Transverse colon (tissue), 4 donors: ENCODE results near the gene TMEM234. TPM values are rescaled to one million over a fixed set of nuclear protein-coding genes. Genes with fewer than 3 reads are reported as not detected.

Experiments used
- DNase-seq: peaks from one replicate; pipeline ENCODE4 v3.0.0-alpha.2; 2019
- H3K27ac ChIP-seq, 4 donors: fragments of 200-600 bp; sonication (generic); 2 replicates each; pipeline ENCODE4 v1.5.1; 2016 to 2018; ENCODE audit warnings: inconsistent platforms in 4 of 4
- H3K27me3 ChIP-seq: fragments of 200-600 bp; sonication (generic); 2 replicates; pipeline ENCODE4 v1.5.1; 2017; ENCODE audit warnings: inconsistent platforms
- H3K36me3 ChIP-seq, 4 donors: fragments of 200-600 bp; sonication (generic); 2 replicates each; pipeline ENCODE4 v1.5.1; 2017 to 2019; ENCODE audit warnings: inconsistent platforms in 4 of 4
- H3K4me1 ChIP-seq, 4 donors: fragments of 200-600 bp; sonication (generic); 2 replicates each; pipeline ENCODE4 v1.5.1; 2017 to 2020; ENCODE audit warnings: inconsistent platforms in 4 of 4
- H3K4me3 ChIP-seq, 4 donors: fragments of 200-600 bp; sonication (generic); 1 replicate in 1 of 4; 2 replicates in 3 of 4; pipeline versions ENCODE4 v1.5.1 to v1.6.1; 2017 to 2019; ENCODE audit warnings: inconsistent platforms in 4 of 4
- H3K9me3 ChIP-seq, 2 donors: fragments of 200-600 bp; sonication (generic); 2 replicates each; pipeline ENCODE4 v1.5.1; 2017 to 2019; ENCODE audit warnings: inconsistent platforms in 2 of 2
- CTCF ChIP-seq, 5 experiments: fragments of 200-600 bp in 3 of 5; fragments of 450-650 bp in 2 of 5; sonication (generic) in 3 of 5; IDR thresholded peaks; 1 replicate in 2 of 5; 2 replicates in 3 of 5; pipeline ENCODE4 v1.5.1; 2016 to 2017; ENCODE audit warnings: antibody characterized with exemption in 5 of 5, inconsistent platforms in 3 of 5, mild to moderate bottlenecking in 2 of 5, moderate library complexity in 1 of 5
- EP300 ChIP-seq: sonication (generic); formaldehyde crosslinking; IDR thresholded peaks from one replicate; pipeline ENCODE4 v1.6.1; 2017; ENCODE audit warnings: antibody characterized with exemption, low read depth
- POLR2A ChIP-seq: fragments of 450-650 bp; IDR thresholded peaks from one replicate; pipeline ENCODE4 v1.6.1; 2016; ENCODE audit warnings: antibody characterized with exemption, mild to moderate bottlenecking, moderate library complexity
- POLR2AphosphoS5 ChIP-seq, 3 donors: sonication (generic); formaldehyde crosslinking; IDR thresholded peaks; one replicate each; pipeline ENCODE4 v1.6.1; 2016; ENCODE audit warnings: antibody characterized with exemption in 3 of 3
- WGBS, 2 donors: methylation state at CpG; one replicate each; pipeline ENCODE4 v1.1.5; 2018; ENCODE audit warnings: low coverage in 1 of 2; 5-methylcytosine and 5-hydroxymethylcytosine counted together
- in situ Hi-C, 4 donors: fragments of 200-750 bp; cut with MboI; loops; one replicate each; pipeline versions ENCODE4 v1.15.0 to v1.15.1; 2017; ENCODE audit warnings: low sequenced_read_pairs in 3 of 4, low pct_ligation_motif_present in 1 of 4, low pct_unique_long_range_greater_than_20kb in 1 of 4
- intact Hi-C: fragments of 100-400 bp; cut with DNase I; formaldehyde crosslinking; loops from one replicate; pipeline ENCODE4 v1.15.1; 2023; ENCODE audit warnings: low total_unique reads
- total RNA-seq, 4 donors: library from RNA; depleted of rRNA; stranded (reverse); fragments of >200 nt; gene quantifications; one replicate each; pipeline ENCODE4 v1.1.0, GENCODE V29; 2016

Gene TMEM234
- total RNA-seq, 4 donors from 2014 or later, result 16.5 to 166 (median 22.7) TPM

- Histone ChIP-seq H3K9me3 (no peaks in the 10 kb centered on the region), H3K4me1 (peaks cover 28 to 49% (median 43%) of the 10 kb centered on the region in 4 donors), H3K4me3 (no peak overlapping the region), H3K27me3 (no peaks in the 10 kb centered on the region), H3K27ac (no peak overlapping the region), H3K36me3 (no peaks in the 10 kb centered on the region)
- intact Hi-C loops, result no loop called here
- in situ Hi-C loops, result loop anchor here in 1 of 4 donors (25.0 kb wide), 1 partner anchor 168 kb away; the partner anchor contains the start of gene BSDC1
- 92 to 93% methylated on average over 6 to 7 of the region's 7 CpGs for WGBS, 2 donors
- no peak for DNase-seq
- TF ChIP-seq CTCF (IDR thresholded peaks at IDR 0.05) (no peak), POLR2AphosphoS5 (IDR thresholded peaks at IDR 0.05) (no peak), POLR2A (no peak), EP300 (no peak)
Measured at GRCh38 chr1:32219022-32219421, 3.1 kb downstream of the TMEM234 start.

DNA sequence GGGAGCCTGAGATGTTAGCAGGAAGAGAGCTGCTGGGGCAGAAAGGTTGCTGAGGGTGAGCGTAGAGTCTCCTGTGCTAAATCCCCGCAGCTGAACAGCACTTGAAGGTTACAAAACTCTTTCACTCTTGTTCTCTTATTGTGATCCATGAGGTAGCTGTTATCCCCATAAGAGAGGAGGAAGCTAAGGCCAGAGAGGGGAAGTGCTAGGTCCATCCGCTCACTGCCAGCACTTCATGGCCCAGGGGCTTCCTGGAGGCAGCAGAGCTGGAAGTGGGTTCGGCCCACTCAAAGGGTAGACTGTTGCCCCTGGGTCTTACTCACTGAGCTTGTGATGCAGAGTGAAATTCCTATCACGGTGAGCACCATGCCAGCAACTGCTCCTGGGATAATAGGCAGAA is 5.6 kb downstream of the TMEM234 start:
- H3K9me3 ChIP-seq, result no peaks in the 10 kb centered on the region
- H3K27ac ChIP-seq, result peak overlapping the region; percentile 87 to 89 (median 88)
- 79% methylated on average over 5 of the region's 5 CpGs; no CpG with 5 or more reads in 1 of the 2 donors for WGBS, 2 donors
- H3K4me3 ChIP-seq, result no peak overlapping the region
- in situ Hi-C loops, result loop anchor here in 1 of 4 donors (25.0 kb wide), 1 partner anchor 171 kb away; the partner anchor contains the start of gene BSDC1
- intact Hi-C loops, result no loop called here
- peaks cover 16 to 35% (median 29%) of the 10 kb centered on the region in 4 donors for H3K4me1 ChIP-seq
- DNase-seq, result no peak
- no peak for TF ChIP-seq POLR2A
- TF ChIP-seq POLR2AphosphoS5 (IDR thresholded peaks at IDR 0.05), result no peak
- no peak for TF ChIP-seq EP300
- no peak for TF ChIP-seq CTCF (IDR thresholded peaks at IDR 0.05)
- no peaks in the 10 kb centered on the region for H3K36me3 ChIP-seq
- no peaks in the 10 kb centered on the region for H3K27me3 ChIP-seq

GRCh38 chr1:32215629-32216480 is 6.3 kb downstream of the TMEM234 start:
- Histone ChIP-seq H3K4me3 (no peak overlapping the region), H3K27ac (peak overlapping the region; percentile 87 to 89 (median 88)), H3K27me3 (no peaks in the 10 kb centered on the region), H3K4me1 (peaks cover 11 to 28% (median 22%) of the 10 kb centered on the region in 4 donors), H3K9me3 (no peaks in the 10 kb centered on the region), H3K36me3 (no peaks in the 10 kb centered on the region)
- DNase-seq, result peak; percentile 76
- intact Hi-C loops, result no loop called here
- WGBS, 2 donors, result 44% methylated on average over 9 of the region's 10 CpGs; no CpG with 5 or more reads in 1 of the 2 donors
- TF ChIP-seq POLR2AphosphoS5 (IDR thresholded peaks at IDR 0.05) (peak in 2 of 3 donors; percentile 19 to 20), EP300 (no peak), CTCF (IDR thresholded peaks at IDR 0.05) (peak; percentile 73 to 83 (median 75))
- in situ Hi-C loops, result loop anchor here in 1 of 4 donors (25.0 kb wide), 1 partner anchor 171 kb away; the partner anchor contains the start of gene BSDC1

- 54% methylated on average over 5 of the region's 5 CpGs; no CpG with 5 or more reads in 1 of the 2 donors for WGBS, 2 donors
- H3K36me3 ChIP-seq, result no peaks in the 10 kb centered on the region
- in situ Hi-C loops, result loop anchor here in 1 of 4 donors (25.0 kb wide), 1 partner anchor 178 kb away; the partner anchor contains the start of gene BSDC1
- intact Hi-C loops, result no loop called here
- peak; percentile 92 for DNase-seq
- no peaks in the 10 kb centered on the region for H3K27me3 ChIP-seq
- peaks cover 14 to 34% (median 26%) of the 10 kb centered on the region in 4 donors for H3K4me1 ChIP-seq
- H3K9me3 ChIP-seq, result no peaks in the 10 kb centered on the region
- no peak within 1 kb of the TSS for H3K4me3 ChIP-seq
- TF ChIP-seq POLR2A (peak; percentile 23), EP300 (peak; percentile 39), CTCF (IDR thresholded peaks at IDR 0.05) (no peak), POLR2AphosphoS5 (IDR thresholded peaks at IDR 0.05) (peak; percentile 32 to 72 (median 60))
- H3K27ac ChIP-seq, result peak within 1 kb of the TSS; percentile 42 to 77 (median 69)
Measured at GRCh38 chr1:32208891-32209328, 13.2 kb downstream of the TMEM234 start, which contains the start of gene DCDC2B. Gene DCDC2B, plus strand, starts transcription at chr1:32209089. Its CDS starts 5 bp downstream, at chr1:32209094.
